Stimulated activated naive CD8-positive, alpha-beta T cell treated with anti-CD3 and anti-CD28 coated beads, Interleukin-15, amount 100 ng/mL, for 72 hours (primary cell): ENCODE measurements around the gene NOXA1.

ENCODE experiments used
- ATAC-seq: fragments of 150-1000 bp; cut with Tn5 transposase; 2 replicates; pipeline ENCODE4 v1.10.0; 2021; ENCODE audit warnings: mild to moderate bottlenecking, moderate library complexity
- DNase-seq, 2 donors: peaks; one replicate each; pipeline ENCODE4 v3.0.0; 2021 to 2022
- H3K27ac Mint-ChIP-seq, 2 donors: one replicate each; pipeline ENCODE4 v1.8.0; 2022; ENCODE audit warnings: mild to moderate bottlenecking in 2 of 2, mixed read lengths in 2 of 2, moderate library complexity in 2 of 2
- H3K27me3 Mint-ChIP-seq: one replicate; pipeline ENCODE4 v1.8.0; 2022; ENCODE audit warnings: mixed read lengths
- H3K4me1 Mint-ChIP-seq: one replicate; pipeline ENCODE4 v1.8.0; 2022; ENCODE audit warnings: mild to moderate bottlenecking, mixed read lengths
- H3K4me3 Mint-ChIP-seq, 2 donors: one replicate each; pipeline ENCODE4 v1.8.0; 2022; ENCODE audit warnings: mild to moderate bottlenecking in 2 of 2, mixed read lengths in 2 of 2, moderate library complexity in 1 of 2
- H3K9me3 Mint-ChIP-seq, 2 donors: one replicate each; pipeline ENCODE4 v1.8.0; 2022; ENCODE audit warnings: mixed read lengths in 2 of 2

Gene NOXA1

GRCh38 chr9:137395666-137396010 is 27.6 kb upstream of the NOXA1 start:
- Mint-ChIP-seq H3K27me3 (no peaks in the 10 kb centered on the region), H3K4me3 (no peak overlapping the region), H3K9me3 (no peaks in the 10 kb centered on the region), H3K4me1 (peaks cover 36% of the 10 kb centered on the region), H3K27ac (peak overlapping the region in 1 of 2 donors; percentile 94)
- ATAC-seq (no peak), DNase-seq (no peak)

DNA sequence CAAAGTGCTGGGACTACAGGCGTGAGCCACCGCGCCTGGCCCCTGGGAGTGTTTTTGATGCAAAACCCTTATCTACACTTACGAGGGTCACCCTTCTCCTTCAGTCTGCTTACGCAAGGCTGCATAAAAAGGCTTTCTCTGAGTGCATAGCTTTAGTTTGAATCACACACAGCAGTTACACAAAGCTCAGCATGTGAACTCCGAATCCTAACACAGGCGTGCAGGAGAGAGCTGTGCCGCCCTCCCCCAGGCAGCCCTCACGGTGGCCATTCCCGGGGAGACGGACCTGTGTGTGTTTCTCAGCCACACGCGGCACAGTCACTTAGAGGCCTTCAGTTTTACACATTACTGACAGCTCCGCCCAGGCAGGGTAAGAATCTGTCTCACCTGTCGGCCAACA is 27.0 kb upstream of the NOXA1 start:
- peaks cover 36% of the 10 kb centered on the region for H3K4me1 Mint-ChIP-seq
- H3K9me3 Mint-ChIP-seq: no peaks in the 10 kb centered on the region
- no peak for DNase-seq
- H3K27me3 Mint-ChIP-seq: no peaks in the 10 kb centered on the region
- no peak overlapping the region for H3K4me3 Mint-ChIP-seq
- ATAC-seq: no peak
- H3K27ac Mint-ChIP-seq: peak overlapping the region in 1 of 2 donors; percentile 94

DNA sequence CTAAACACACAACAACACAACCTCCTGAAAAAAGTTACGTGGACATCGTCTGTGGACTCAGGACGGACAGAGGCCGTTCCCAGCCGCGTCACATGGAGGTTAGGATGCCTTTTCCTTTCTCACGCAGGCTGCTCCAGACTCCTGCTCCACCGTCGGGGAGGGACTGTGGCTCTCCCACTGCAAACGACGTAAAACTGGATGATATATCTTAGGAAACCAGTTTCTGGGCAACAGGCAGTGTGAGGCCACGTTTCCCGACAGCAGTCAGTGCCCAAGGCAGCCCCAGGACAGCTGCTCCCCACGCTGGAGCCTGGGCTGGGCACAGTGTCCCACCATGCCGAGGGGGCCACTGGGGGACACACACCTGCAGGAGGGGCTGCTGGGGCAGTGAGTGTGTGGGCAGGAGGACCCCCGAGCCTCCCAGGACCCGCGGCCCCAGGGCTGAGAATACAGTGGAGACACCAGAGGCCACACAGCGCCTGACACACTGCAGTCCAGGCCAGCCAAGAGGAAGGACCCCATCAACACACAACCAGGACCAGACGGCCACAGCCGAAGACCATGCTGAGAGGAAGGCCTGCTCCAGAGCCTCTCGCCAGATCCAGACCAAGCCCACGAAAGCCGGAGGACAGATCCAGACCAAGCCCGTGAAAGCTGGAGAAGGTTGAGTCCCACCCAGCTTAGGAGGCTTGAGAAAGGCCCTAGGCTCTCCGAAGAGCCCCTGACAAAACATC is 26.4 kb upstream of the NOXA1 start:
- Mint-ChIP-seq H3K4me1 (peaks cover 36% of the 10 kb centered on the region), H3K27ac (no peak overlapping the region), H3K27me3 (no peaks in the 10 kb centered on the region), H3K9me3 (no peaks in the 10 kb centered on the region), H3K4me3 (peak overlapping the region; percentile 15 to 29)
- ATAC-seq (no peak), DNase-seq (no peak)

DNA sequence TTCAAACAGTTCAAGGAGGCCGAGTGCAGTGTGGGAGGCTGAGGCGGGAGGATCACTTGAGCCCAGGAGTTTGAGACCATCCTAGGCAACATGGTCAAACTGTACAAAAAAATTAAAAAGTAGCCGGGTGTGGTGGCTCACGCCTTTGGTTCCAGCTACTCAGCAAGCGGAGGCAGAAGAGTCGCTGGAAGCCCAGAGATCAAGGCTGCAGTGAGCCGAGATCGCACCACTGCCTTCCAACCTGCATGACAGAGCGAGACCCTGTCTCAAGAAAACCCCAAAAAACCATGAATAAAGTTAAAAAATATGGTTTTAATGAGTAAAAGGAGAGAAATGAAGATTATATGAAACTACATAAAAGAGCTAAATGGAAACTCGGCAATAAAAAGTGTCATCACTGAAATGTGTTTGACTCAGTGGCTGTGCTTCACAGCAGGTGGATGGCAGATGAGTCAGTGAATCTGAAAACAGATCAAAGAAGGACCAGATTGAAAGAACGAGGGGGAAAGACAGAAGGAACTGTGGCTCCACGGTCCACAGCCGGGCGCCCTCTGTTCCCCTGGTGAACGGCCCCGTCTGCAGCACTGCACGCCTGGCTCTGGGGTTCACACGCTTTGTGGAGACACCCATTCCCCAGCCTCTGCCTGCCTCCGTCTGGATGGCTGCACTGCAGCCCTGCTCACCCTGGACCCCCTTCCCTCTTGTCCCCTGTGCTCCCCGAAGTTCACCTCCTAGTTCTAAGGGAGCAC is 25.3 kb upstream of the NOXA1 start:
- H3K4me1 Mint-ChIP-seq: peaks cover 42% of the 10 kb centered on the region
- peak; percentile 93 for ATAC-seq
- peak overlapping the region in 1 of 2 donors; percentile 43 for H3K27ac Mint-ChIP-seq

DNA sequence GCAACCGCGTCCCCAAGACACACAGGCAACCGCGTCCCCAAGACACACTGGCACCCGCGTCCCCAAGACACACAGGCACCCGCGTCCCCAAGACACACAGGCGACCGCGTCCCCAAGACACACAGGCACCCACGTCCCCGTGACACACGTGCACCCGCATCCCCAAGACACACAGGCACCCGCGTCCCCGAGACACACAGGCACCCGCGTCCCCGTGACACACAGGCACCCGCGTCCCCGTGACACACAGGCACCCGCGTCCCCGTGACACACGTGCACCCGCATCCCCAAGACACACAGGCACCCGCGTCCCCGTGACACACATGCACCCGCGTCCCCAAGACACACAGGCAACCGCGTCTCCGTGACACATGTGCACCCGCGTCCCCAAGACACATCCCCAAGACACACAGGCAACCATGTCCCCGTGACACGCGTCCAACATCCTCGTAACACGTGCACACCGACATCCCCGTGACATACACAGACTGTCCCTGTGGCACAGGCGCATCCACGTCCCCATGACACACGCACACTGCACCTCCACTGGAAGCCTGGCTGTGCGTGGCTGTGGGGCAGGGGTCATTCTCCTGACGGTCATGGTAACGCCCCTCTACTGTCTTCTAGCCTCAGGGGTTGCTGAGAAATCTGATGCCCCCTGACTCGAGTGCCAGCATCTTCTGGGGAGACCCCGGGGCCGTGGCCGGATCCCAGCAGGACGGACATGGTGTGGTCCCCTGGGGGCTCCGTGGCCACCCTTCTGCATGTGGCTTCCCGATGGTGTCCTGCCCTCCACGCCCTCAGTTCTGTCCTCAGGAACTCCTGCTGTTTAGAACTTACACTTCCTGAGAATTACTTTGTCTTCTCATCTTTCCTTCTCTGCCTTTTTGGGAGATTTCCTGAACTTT is 24.4 kb upstream of the NOXA1 start:
- Mint-ChIP-seq H3K4me1 (peaks cover 42% of the 10 kb centered on the region), H3K9me3 (no peaks in the 10 kb centered on the region), H3K27me3 (no peaks in the 10 kb centered on the region), H3K4me3 (no peak overlapping the region), H3K27ac (no peak overlapping the region)
- DNase-seq: no peak
- ATAC-seq: no peak

More for the DNA sequence above, 25.3 kb upstream of the NOXA1 start:
- Mint-ChIP-seq H3K9me3 (no peaks in the 10 kb centered on the region), H3K4me3 (peak overlapping the region; percentile 16 to 29), H3K27me3 (no peaks in the 10 kb centered on the region)
- peak in 1 of 2 donors; percentile 47 for DNase-seq

- Mint-ChIP-seq H3K27ac (no peak overlapping the region), H3K27me3 (peaks cover 4% of the 10 kb centered on the region), H3K9me3 (no peaks in the 10 kb centered on the region), H3K4me1 (peaks cover 37% of the 10 kb centered on the region), H3K4me3 (no peak overlapping the region)
- DNase-seq: no peak
- no peak for ATAC-seq
Observed at GRCh38 chr9:137402746-137403145, 20.4 kb upstream of the NOXA1 start.

GRCh38 chr9:137403269-137403668 is 19.9 kb upstream of the NOXA1 start:
- Mint-ChIP-seq H3K27ac (no peak overlapping the region), H3K27me3 (peaks cover 7% of the 10 kb centered on the region), H3K4me3 (no peak overlapping the region), H3K4me1 (peaks cover 37% of the 10 kb centered on the region), H3K9me3 (no peaks in the 10 kb centered on the region)
- ATAC-seq: no peak
- no peak for DNase-seq

- H3K27ac Mint-ChIP-seq: no peak overlapping the region
- peaks cover 28% of the 10 kb centered on the region for H3K4me1 Mint-ChIP-seq
Observed at GRCh38 chr9:137404961-137405567, 18.1 kb upstream of the NOXA1 start.

GRCh38 chr9:137405677-137406081 is 17.5 kb upstream of the NOXA1 start:
- Mint-ChIP-seq H3K4me1 (peaks cover 33% of the 10 kb centered on the region), H3K4me3 (peak overlapping the region in 1 of 2 donors; percentile 61), H3K27ac (no peak overlapping the region), H3K9me3 (no peaks in the 10 kb centered on the region), H3K27me3 (peaks cover 7% of the 10 kb centered on the region)
- no peak for DNase-seq
- no peak for ATAC-seq

More at GRCh38 chr9:137404961-137405567, 18.1 kb upstream of the NOXA1 start:
- H3K9me3 Mint-ChIP-seq: no peaks in the 10 kb centered on the region
- peaks cover 7% of the 10 kb centered on the region for H3K27me3 Mint-ChIP-seq
- no peak overlapping the region for H3K4me3 Mint-ChIP-seq
- ATAC-seq (no peak), DNase-seq (no peak)

DNA sequence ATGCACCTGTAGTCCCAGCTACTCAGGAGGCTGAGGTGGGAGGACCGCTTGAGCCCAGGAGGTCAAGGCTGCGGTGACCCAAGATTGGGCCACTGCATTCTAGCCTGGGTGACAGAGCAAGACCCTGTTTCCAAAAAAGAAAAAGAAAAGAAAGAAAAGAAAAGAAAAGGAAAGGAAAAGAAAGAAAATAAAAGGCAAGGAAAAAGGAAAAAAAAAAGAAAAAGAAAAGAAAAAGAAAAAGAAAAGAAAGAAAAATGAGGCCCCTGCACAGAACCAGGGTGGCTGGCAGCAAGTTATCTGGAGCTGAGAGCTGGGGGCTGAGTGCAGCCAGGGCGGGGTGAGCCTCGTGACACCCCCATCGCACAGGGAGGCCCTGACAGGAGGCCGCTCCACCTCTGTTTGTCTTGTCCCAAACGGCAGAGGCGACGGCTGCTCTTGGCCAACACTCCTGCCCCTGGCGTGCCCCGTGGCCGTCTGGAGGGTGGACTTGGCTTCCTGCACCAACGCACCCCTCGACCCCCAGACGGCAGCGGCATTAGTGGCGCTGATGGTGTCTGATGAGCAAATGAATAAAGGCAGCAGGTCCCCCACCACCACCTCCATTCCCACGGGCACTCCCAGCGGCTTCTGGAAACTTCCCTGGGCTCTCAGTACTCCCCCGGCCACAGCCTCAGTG is 17.0 kb upstream of the NOXA1 start:
- Mint-ChIP-seq H3K4me3 (peak overlapping the region; percentile 42 to 61), H3K4me1 (peaks cover 39% of the 10 kb centered on the region), H3K9me3 (no peaks in the 10 kb centered on the region), H3K27ac (peak overlapping the region in 1 of 2 donors; percentile 80), H3K27me3 (peaks cover 7% of the 10 kb centered on the region)
- no peak for ATAC-seq
- no peak for DNase-seq

DNA sequence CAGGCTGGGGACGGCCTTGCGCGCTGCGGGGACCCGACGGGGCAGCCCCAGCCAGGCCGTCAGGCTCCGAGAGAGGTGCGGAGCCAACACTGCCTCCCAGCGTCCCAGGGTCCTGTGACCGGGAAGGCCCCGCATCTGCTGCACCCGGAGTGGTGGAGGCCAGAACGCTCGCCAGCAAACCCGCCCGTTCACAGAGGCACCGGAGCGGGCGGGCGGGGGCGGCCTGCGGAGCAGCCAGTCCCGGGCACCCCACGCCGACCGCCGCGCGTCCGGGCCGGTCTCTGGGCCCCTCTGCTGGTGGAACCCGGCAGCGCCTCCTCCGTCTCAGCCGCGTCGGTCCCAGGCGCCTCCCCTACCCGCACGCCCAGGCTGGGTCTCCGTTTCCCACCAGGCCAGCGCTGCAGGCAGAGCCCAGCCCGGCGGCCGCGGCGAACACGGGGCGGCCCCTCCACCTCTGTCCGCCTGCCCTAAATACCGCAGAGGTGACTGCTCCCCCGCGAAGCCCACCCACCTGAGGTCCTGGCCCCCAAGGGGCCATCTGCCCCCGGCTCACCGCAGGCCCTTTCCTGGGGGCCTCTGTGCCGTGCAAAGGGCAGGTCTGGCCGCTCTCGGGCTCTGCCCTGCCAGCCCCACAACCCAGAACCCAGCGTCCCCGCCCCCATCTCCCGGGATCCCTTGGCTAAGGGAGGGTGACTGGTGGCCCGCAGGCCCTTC is 16.2 kb upstream of the NOXA1 start:
- peaks cover 7% of the 10 kb centered on the region for H3K27me3 Mint-ChIP-seq
- peak; percentile 71 to 74 for DNase-seq

DNA sequence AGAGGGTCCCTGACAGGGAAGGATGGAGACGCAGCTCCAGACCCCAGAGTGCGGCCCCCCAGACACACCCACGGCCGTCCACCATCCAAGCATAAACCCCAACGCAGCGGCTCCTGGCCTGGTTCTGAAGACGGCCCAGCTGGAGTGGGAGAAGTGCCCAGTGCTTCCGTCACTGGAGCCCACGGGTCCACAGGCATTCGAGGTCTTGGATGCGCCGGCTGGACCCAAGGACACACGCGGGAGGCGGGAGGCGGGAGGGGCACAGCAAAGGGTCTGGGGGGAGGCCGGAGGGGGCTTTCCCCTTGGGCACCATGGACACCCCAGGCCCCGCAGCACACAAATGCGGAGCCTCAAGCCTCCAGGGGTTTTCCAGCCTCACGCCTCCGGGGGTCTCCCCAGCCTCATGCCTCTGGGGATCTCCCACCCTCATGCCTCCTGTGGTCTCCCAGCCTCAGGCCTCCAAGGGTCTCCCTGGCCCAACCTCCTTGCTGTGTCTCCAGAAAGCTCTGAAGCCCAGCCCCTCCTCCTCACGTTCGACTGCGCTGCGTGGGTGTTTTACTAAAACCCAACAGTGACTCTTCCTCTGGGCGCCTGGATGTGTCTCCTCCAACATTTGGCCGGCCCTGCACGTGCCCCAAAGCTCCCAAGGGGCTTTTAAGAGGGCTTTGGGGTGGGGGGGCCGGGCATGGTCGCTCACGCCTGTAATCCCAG is 15.4 kb upstream of the NOXA1 start:
- Mint-ChIP-seq H3K9me3 (no peaks in the 10 kb centered on the region), H3K27ac (no peak overlapping the region), H3K27me3 (peaks cover 7% of the 10 kb centered on the region), H3K4me1 (peaks cover 48% of the 10 kb centered on the region), H3K4me3 (peak overlapping the region in 1 of 2 donors; percentile 50)
- no peak for DNase-seq
- ATAC-seq: no peak

More for the DNA sequence above, 16.2 kb upstream of the NOXA1 start:
- Mint-ChIP-seq H3K9me3 (no peaks in the 10 kb centered on the region), H3K4me1 (peaks cover 46% of the 10 kb centered on the region), H3K4me3 (peak overlapping the region; percentile 42 to 50), H3K27ac (no peak overlapping the region)
- ATAC-seq: peak; percentile 91

DNA sequence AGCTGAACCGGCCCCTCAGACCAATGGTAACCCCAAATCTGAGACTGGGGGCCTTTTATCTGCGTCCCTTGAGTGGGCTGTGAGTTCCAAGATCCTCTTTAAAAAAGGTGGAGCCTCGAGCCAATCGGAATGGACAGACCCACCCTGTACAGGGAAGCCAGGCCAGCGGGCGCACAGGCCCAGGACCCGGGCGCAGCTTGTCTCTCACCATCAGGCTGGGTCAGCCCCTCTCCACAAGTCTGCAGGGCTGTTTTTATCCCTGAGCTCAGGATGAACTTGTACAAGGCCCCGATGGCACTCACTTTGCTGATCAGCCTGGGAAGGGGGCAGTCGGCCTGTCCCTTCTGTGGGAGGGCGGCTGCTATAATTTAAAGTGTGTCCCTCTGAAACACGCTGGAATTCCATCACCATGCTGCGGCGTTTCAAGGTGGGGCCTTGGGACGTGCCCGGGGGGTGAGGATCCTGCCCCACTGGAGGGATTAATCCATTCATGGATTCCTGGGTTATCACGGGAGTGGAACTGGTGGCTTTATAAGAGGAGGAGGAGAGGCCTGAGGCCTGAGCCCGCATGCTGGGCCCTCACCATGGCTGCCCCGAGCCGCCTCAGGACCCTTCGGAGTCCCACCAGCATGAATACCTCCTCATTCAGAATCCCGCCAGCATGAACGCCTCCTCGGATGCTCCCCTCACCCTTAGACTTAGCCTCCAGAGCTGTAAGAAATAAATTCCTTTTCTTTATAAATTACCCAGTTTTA is 14.4 kb upstream of the NOXA1 start:
- Mint-ChIP-seq H3K4me1 (peaks cover 50% of the 10 kb centered on the region), H3K9me3 (no peaks in the 10 kb centered on the region), H3K27me3 (peaks cover 7% of the 10 kb centered on the region), H3K27ac (no peak overlapping the region), H3K4me3 (no peak overlapping the region)
- DNase-seq (no peak), ATAC-seq (no peak)
